GM18508 (cell line): ENCODE results near the gene HRH2.
"Not testable (repeated sequence)": the region's sequence is repeated elsewhere in the genome, so short reads cannot be mapped to it uniquely, and the experiment has no call there.

Source experiments
- ATAC-seq: cut with Tn5 transposase; IDR thresholded peaks from one replicate; pipeline ENCODE4 v1.9.1; 2021; ENCODE audit warnings: moderate number of reproducible peaks; ENCODE audit not compliant: insufficient read depth, unreplicated experiment

HRH2 gene

GRCh38 chr5:175657593-175658271 is at the start of gene HRH2:
TSS of gene HRH2 (plus strand) at chr5:175658071. CDS start at chr5:175683234, 25,163 bp downstream.
- no peak for ATAC-seq

- ATAC-seq = no peak
Observed at GRCh38 chr5:175609526-175609925, 48.3 kb upstream of the HRH2 start.

- no peak for ATAC-seq
Observed at GRCh38 chr5:175610381-175610780, 47.5 kb upstream of the HRH2 start.

GRCh38 chr5:175610898-175611297 is 47.0 kb upstream of the HRH2 start:
- ATAC-seq = no peak

- no peak for ATAC-seq
Observed at GRCh38 chr5:175614223-175614815, 43.6 kb upstream of the HRH2 start.

- ATAC-seq = no peak
Observed at GRCh38 chr5:175614861-175615260, 43.0 kb upstream of the HRH2 start.

GRCh38 chr5:175616083-175616482 is 41.8 kb upstream of the HRH2 start:
- no peak for ATAC-seq

- ATAC-seq = not testable (repeated sequence)
Observed at GRCh38 chr5:175616527-175616926, 41.3 kb upstream of the HRH2 start.

- ATAC-seq = no peak
Observed at GRCh38 chr5:175617447-175617846, 40.4 kb upstream of the HRH2 start.

- ATAC-seq = no peak
Observed at GRCh38 chr5:175620527-175620926, 37.3 kb upstream of the HRH2 start.

GRCh38 chr5:175621971-175622370 is 35.9 kb upstream of the HRH2 start:
- ATAC-seq = no peak

- ATAC-seq = no peak
Observed at GRCh38 chr5:175623088-175623487, 34.8 kb upstream of the HRH2 start.

- no peak for ATAC-seq
Observed at GRCh38 chr5:175624316-175624715, 33.6 kb upstream of the HRH2 start.

GRCh38 chr5:175627005-175627404 is 30.9 kb upstream of the HRH2 start:
- no peak for ATAC-seq

- ATAC-seq = no peak
Observed at GRCh38 chr5:175627739-175628138, 30.1 kb upstream of the HRH2 start.

- ATAC-seq = no peak
Observed at GRCh38 chr5:175628668-175629067, 29.2 kb upstream of the HRH2 start.

- ATAC-seq = no peak
Observed at GRCh38 chr5:175629261-175629660, 28.6 kb upstream of the HRH2 start.

- ATAC-seq = no peak
Observed at GRCh38 chr5:175629793-175630192, 28.1 kb upstream of the HRH2 start.

GRCh38 chr5:175635854-175636584 is 21.9 kb upstream of the HRH2 start:
- ATAC-seq = no peak

GRCh38 chr5:175638305-175638704 is 19.6 kb upstream of the HRH2 start:
- no peak for ATAC-seq

- ATAC-seq = no peak
Observed at GRCh38 chr5:175640106-175640775, 17.6 kb upstream of the HRH2 start.
